Measurements from ENCODE around the gene ABCB6.
"Not testable (repeated sequence)": the region's sequence is repeated elsewhere in the genome, so short reads cannot be mapped to it uniquely, and the experiment has no call there.

Gene ABCB6

GRCh38 chr2:219205981-219206327, 12.8 kb downstream of the ABCB6 start:
- peaks cover 29 to 33% of the 10 kb centered on the region in 2 experiments for H3K36me3 ChIP-seq (ENCODE audit: control insufficient read depth in 1 of 2, insufficient read depth in 2 of 2, low read depth in 1 of 2, low read length in 2 of 2)
- peak overlapping the region; percentile 55 for H3K4me2 ChIP-seq (ENCODE audit: low read length, poor library complexity, severe bottlenecking)
- no peak overlapping the region for H2BK5ac ChIP-seq (ENCODE audit: low read depth, low read length, poor library complexity, severe bottlenecking)

GRCh38 chr2:219205165-219205538, 13.6 kb downstream of the ABCB6 start:
- Histone ChIP-seq H2BK120ac (ENCODE audit: low read depth, low read length) (no peak overlapping the region), H3K79me1 (replicated peaks; ENCODE audit: low read length, poor library complexity, severe bottlenecking) (peaks cover 8% of the 10 kb centered on the region), H3K14ac (ENCODE audit: low read length in 2 of 2) (no peak overlapping the region), H3K9me3 (ENCODE audit: control insufficient read depth, low read length) (no peaks in the 10 kb centered on the region), H2BK12ac (ENCODE audit: low read length in 2 of 2) (no peak overlapping the region), H2AK5ac (ENCODE audit: low read length, severe bottlenecking) (no peak overlapping the region), H3K9ac (ENCODE audit: low read length) (no peak overlapping the region), H3K4me3 (ENCODE audit: insufficient read depth in 1 of 2, low read depth in 1 of 2, low read length in 2 of 2) (no peak overlapping the region), H3K36me3 (ENCODE audit: control insufficient read depth in 1 of 2, insufficient read depth in 2 of 2, low read depth in 1 of 2, low read length in 2 of 2) (peaks cover 21 to 25% of the 10 kb centered on the region in 2 experiments), H3K27ac (ENCODE audit: low read length, poor library complexity, severe bottlenecking) (no peak overlapping the region), H3K27me3 (ENCODE audit: control insufficient read depth in 1 of 2, insufficient read depth in 1 of 2, low read length in 2 of 2) (no peaks in the 10 kb centered on the region), H3K4me2 (ENCODE audit: low read length, poor library complexity, severe bottlenecking) (no peak overlapping the region), H4K8ac (ENCODE audit: low read length) (no peak overlapping the region), H2AFZ (ENCODE audit: low read depth, low read length) (no peak overlapping the region), H2BK5ac (ENCODE audit: low read depth, low read length, poor library complexity, severe bottlenecking) (no peak overlapping the region), H3K23ac (ENCODE audit: low read length in 2 of 2) (no peak overlapping the region), H3K18ac (ENCODE audit: low read depth in 1 of 2, low read length in 2 of 2) (no peak overlapping the region), H3K4ac (ENCODE audit: low read depth in 1 of 2, low read length in 2 of 2) (no peak overlapping the region), H4K91ac (ENCODE audit: low read length) (no peak overlapping the region), H3K4me1 (ENCODE audit: control insufficient read depth, insufficient read depth, low read depth, low read length) (peaks cover 14% of the 10 kb centered on the region), H2BK15ac (ENCODE audit: low read depth, poor library complexity, severe bottlenecking) (no peak overlapping the region)
- DNase-seq, result no peak
- WGBS, result 100% methylated on average over 3 of the region's 5 CpGs

More at GRCh38 chr2:219205981-219206327, 12.8 kb downstream of the ABCB6 start:
- peak overlapping the region in 1 of 2 experiments; percentile 87 for H3K4me3 ChIP-seq (ENCODE audit: insufficient read depth in 1 of 2, low read depth in 1 of 2, low read length in 2 of 2)
- H4K91ac ChIP-seq (ENCODE audit: low read length), result no peak overlapping the region
- 32% methylated on average over 6 of the region's 7 CpGs for WGBS
- H2AK5ac ChIP-seq (ENCODE audit: low read length, severe bottlenecking), result no peak overlapping the region
- H3K4me1 ChIP-seq (ENCODE audit: control insufficient read depth, insufficient read depth, low read depth, low read length), result peaks cover 14% of the 10 kb centered on the region
- peak overlapping the region in 1 of 2 experiments; percentile 15 for H3K18ac ChIP-seq (ENCODE audit: low read depth in 1 of 2, low read length in 2 of 2)
- H3K79me1 ChIP-seq (replicated peaks; ENCODE audit: low read length, poor library complexity, severe bottlenecking), result peaks cover 8% of the 10 kb centered on the region
- H3K23ac ChIP-seq (ENCODE audit: low read length in 2 of 2), result no peak overlapping the region
- H2BK120ac ChIP-seq (ENCODE audit: low read depth, low read length), result no peak overlapping the region
- no peaks in the 10 kb centered on the region for H3K27me3 ChIP-seq (ENCODE audit: control insufficient read depth in 1 of 2, insufficient read depth in 1 of 2, low read length in 2 of 2)
- no peak for DNase-seq
- no peak overlapping the region for H3K27ac ChIP-seq (ENCODE audit: low read length, poor library complexity, severe bottlenecking)
- no peak overlapping the region for H4K8ac ChIP-seq (ENCODE audit: low read length)
- H3K9me3 ChIP-seq (ENCODE audit: control insufficient read depth, low read length), result no peaks in the 10 kb centered on the region
- peak overlapping the region in 1 of 2 experiments; percentile 2 for H3K4ac ChIP-seq (ENCODE audit: low read depth in 1 of 2, low read length in 2 of 2)
- H3K14ac ChIP-seq (ENCODE audit: low read length in 2 of 2), result peak overlapping the region in 1 of 2 experiments; percentile 0
- H2BK12ac ChIP-seq (ENCODE audit: low read length in 2 of 2), result no peak overlapping the region
- H2BK15ac ChIP-seq (ENCODE audit: low read depth, poor library complexity, severe bottlenecking), result no peak overlapping the region
- H3K9ac ChIP-seq (ENCODE audit: low read length), result peak overlapping the region; percentile 90
- peak overlapping the region; percentile 66 for H2AFZ ChIP-seq (ENCODE audit: low read depth, low read length)

- H3K9me3 ChIP-seq (ENCODE audit: control insufficient read depth, low read length), result no peaks in the 10 kb centered on the region
- H4K8ac ChIP-seq (ENCODE audit: low read length), result no peak overlapping the region
- peaks cover 1 to 3% of the 10 kb centered on the region in 2 experiments for H3K27me3 ChIP-seq (ENCODE audit: control insufficient read depth in 1 of 2, insufficient read depth in 1 of 2, low read length in 2 of 2)
- no peak overlapping the region for H3K14ac ChIP-seq (ENCODE audit: low read length in 2 of 2)
- peaks cover 8% of the 10 kb centered on the region for H3K79me1 ChIP-seq (replicated peaks; ENCODE audit: low read length, poor library complexity, severe bottlenecking)
- no peak overlapping the region for H2AFZ ChIP-seq (ENCODE audit: low read depth, low read length)
- peaks cover 15 to 19% of the 10 kb centered on the region in 2 experiments for H3K36me3 ChIP-seq (ENCODE audit: control insufficient read depth in 1 of 2, insufficient read depth in 2 of 2, low read depth in 1 of 2, low read length in 2 of 2)
- H2AK5ac ChIP-seq (ENCODE audit: low read length, severe bottlenecking), result no peak overlapping the region
- no peak overlapping the region for H3K4me3 ChIP-seq (ENCODE audit: insufficient read depth in 1 of 2, low read depth in 1 of 2, low read length in 2 of 2)
- no peak overlapping the region for H3K27ac ChIP-seq (ENCODE audit: low read length, poor library complexity, severe bottlenecking)
- no peak overlapping the region for H2BK5ac ChIP-seq (ENCODE audit: low read depth, low read length, poor library complexity, severe bottlenecking)
- H3K23ac ChIP-seq (ENCODE audit: low read length in 2 of 2), result no peak overlapping the region
- H3K4ac ChIP-seq (ENCODE audit: low read depth in 1 of 2, low read length in 2 of 2), result no peak overlapping the region
- no peak overlapping the region for H3K9ac ChIP-seq (ENCODE audit: low read length)
- no peak overlapping the region for H4K91ac ChIP-seq (ENCODE audit: low read length)
- H2BK120ac ChIP-seq (ENCODE audit: low read depth, low read length), result no peak overlapping the region
- no peak overlapping the region for H2BK15ac ChIP-seq (ENCODE audit: low read depth, poor library complexity, severe bottlenecking)
- H3K4me1 ChIP-seq (ENCODE audit: control insufficient read depth, insufficient read depth, low read depth, low read length), result peaks cover 14% of the 10 kb centered on the region
- DNase-seq, result no peak
- no peak overlapping the region for H3K4me2 ChIP-seq (ENCODE audit: low read length, poor library complexity, severe bottlenecking)
- no peak overlapping the region for H2BK12ac ChIP-seq (ENCODE audit: low read length in 2 of 2)
- 85% methylated on average over 7 of the region's 7 CpGs for WGBS
- H3K18ac ChIP-seq (ENCODE audit: low read depth in 1 of 2, low read length in 2 of 2), result no peak overlapping the region
Observed at GRCh38 chr2:219204425-219205164, 14.2 kb downstream of the ABCB6 start.

GRCh38 chr2:219201331-219201730, 17.4 kb downstream of the ABCB6 start:
- H3K36me3 ChIP-seq (ENCODE audit: control insufficient read depth in 1 of 2, insufficient read depth in 2 of 2, low read depth in 1 of 2, low read length in 2 of 2); H3K9me3 ChIP-seq (ENCODE audit: control insufficient read depth, low read length); H2BK120ac ChIP-seq (ENCODE audit: low read depth, low read length); H3K4me1 ChIP-seq (ENCODE audit: control insufficient read depth, insufficient read depth, low read depth, low read length); H4K91ac ChIP-seq (ENCODE audit: low read length); H2BK15ac ChIP-seq (ENCODE audit: low read depth, poor library complexity, severe bottlenecking); H3K14ac ChIP-seq (ENCODE audit: low read length in 2 of 2); H2AFZ ChIP-seq (ENCODE audit: low read depth, low read length); H3K23ac ChIP-seq (ENCODE audit: low read length in 2 of 2); H4K8ac ChIP-seq (ENCODE audit: low read length); H2BK12ac ChIP-seq (ENCODE audit: low read length in 2 of 2); DNase-seq; H3K9ac ChIP-seq (ENCODE audit: low read length); H3K4me3 ChIP-seq (ENCODE audit: insufficient read depth in 1 of 2, low read depth in 1 of 2, low read length in 2 of 2); H3K4ac ChIP-seq (ENCODE audit: low read depth in 1 of 2, low read length in 2 of 2); H2BK5ac ChIP-seq (ENCODE audit: low read depth, low read length, poor library complexity, severe bottlenecking); H3K27ac ChIP-seq (ENCODE audit: low read length, poor library complexity, severe bottlenecking); H3K79me1 ChIP-seq (replicated peaks; ENCODE audit: low read length, poor library complexity, severe bottlenecking); H2AK5ac ChIP-seq (ENCODE audit: low read length, severe bottlenecking); H3K18ac ChIP-seq (ENCODE audit: low read depth in 1 of 2, low read length in 2 of 2); H3K4me2 ChIP-seq (ENCODE audit: low read length, poor library complexity, severe bottlenecking): not testable (repeated sequence)
- 97% methylated on average over 16 of the region's 21 CpGs for WGBS
- peaks cover 11 to 14% of the 10 kb centered on the region in 2 experiments for H3K27me3 ChIP-seq (ENCODE audit: control insufficient read depth in 1 of 2, insufficient read depth in 1 of 2, low read length in 2 of 2)

All from mesenchymal stem cell (in vitro differentiated cells and primary cell).